ENCODE measurements around the gene TKTL1.

GRCh38 chrX:154321152-154321551 lies 25.6 kb downstream of the TKTL1 start:
- no peak for TF ChIP-seq CTCF (IDR thresholded peaks at IDR 0.05; ENCODE audit: low read depth, low read length)
- no peak for TF ChIP-seq MAX (IDR thresholded peaks at IDR 0.05; ENCODE audit: low read depth, low read length)
- no peak for TF ChIP-seq POLR2A (IDR thresholded peaks at IDR 0.05; ENCODE audit: extremely low read depth, insufficient read length)
- TF ChIP-seq MYC (IDR thresholded peaks at IDR 0.05; ENCODE audit: low read depth, low read length): no peak
